ENCODE data around the gene LURAP1L.

GRCh38 chr9:12814877-12815237 lies 40.0 kb downstream of the LURAP1L start:
- TF ChIP-seq CTCF (IDR thresholded peaks at IDR 0.05 in 8 of 11, conservative IDR thresholded peaks at IDR 0.05 in 3 of 11) (no peak), POLR2AphosphoS5 (IDR thresholded peaks at IDR 0.05) (no peak)
